ENCODE data around the gene HS6ST3.

Gene HS6ST3

DNA sequence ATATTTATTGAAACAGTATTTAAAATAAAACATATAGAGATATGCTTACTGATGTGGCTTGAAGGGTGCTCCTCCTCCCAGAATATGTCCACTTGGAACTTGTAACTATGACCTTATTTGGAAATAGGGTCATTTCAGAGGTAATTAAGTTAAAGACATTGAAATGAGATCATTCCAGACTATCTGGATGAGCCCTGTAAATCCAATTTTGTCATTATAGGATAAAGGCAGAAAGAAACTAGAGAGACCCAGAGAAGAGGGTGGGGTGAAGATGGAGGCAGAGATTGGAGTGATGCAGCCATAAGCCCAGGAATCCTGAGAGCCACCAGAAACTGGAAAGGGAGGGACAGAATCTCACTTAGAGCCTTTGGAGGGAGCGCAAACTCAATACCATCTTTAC, 661.2 kb downstream of the HS6ST3 start:
- H3K9me3 ChIP-seq: peaks cover 0 to 4% (median 0%) of the 10 kb centered on the region in 3 donors
- no peaks in the 10 kb centered on the region for H3K27me3 ChIP-seq
- no peaks in the 10 kb centered on the region for H3K36me3 ChIP-seq
- no peak overlapping the region for H3K27ac ChIP-seq
- no peaks in the 10 kb centered on the region for H3K4me1 ChIP-seq
- H3K4me3 ChIP-seq: no peak overlapping the region
- intact Hi-C loops (cut with DNase I; ENCODE audit: low total_unique reads): no loop called here
- TF ChIP-seq, protein P1, sequence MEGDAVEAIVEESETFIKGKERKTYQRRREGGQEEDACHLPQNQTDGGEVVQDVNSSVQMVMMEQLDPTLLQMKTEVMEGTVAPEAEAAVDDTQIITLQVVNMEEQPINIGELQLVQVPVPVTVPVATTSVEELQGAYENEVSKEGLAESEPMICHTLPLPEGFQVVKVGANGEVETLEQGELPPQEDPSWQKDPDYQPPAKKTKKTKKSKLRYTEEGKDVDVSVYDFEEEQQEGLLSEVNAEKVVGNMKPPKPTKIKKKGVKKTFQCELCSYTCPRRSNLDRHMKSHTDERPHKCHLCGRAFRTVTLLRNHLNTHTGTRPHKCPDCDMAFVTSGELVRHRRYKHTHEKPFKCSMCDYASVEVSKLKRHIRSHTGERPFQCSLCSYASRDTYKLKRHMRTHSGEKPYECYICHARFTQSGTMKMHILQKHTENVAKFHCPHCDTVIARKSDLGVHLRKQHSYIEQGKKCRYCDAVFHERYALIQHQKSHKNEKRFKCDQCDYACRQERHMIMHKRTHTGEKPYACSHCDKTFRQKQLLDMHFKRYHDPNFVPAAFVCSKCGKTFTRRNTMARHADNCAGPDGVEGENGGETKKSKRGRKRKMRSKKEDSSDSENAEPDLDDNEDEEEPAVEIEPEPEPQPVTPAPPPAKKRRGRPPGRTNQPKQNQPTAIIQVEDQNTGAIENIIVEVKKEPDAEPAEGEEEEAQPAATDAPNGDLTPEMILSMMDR (IDR thresholded peaks at IDR 0.05): no peak
- DNase-seq: no peak

DNA sequence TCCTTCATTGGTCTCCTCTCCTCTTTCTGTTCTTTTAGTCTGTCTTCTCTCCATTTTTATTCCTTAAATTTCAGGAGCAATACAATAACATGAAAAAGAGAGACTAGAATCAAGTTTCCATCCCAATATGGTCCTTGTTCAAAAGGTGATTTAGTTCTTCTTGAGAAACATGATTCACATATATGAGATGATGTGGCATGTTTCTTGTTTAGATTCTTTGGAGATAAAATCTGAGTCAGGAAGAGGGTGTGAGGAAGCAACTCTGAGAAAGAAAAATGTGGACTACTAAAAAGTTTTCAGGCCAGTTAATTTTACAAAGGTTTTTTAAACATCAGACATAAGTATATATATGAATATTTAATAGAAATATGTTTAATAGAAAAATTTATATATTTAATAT, 673.0 kb downstream of the HS6ST3 start:
- TF ChIP-seq, protein P1 (IDR thresholded peaks at IDR 0.05): no peak
- Histone ChIP-seq H3K27me3 (no peaks in the 10 kb centered on the region), H3K4me1 (no peaks in the 10 kb centered on the region), H3K36me3 (no peaks in the 10 kb centered on the region), H3K27ac (no peak overlapping the region), H3K4me3 (no peak overlapping the region), H3K9me3 (no peaks in the 10 kb centered on the region)
- intact Hi-C loops (cut with DNase I; ENCODE audit: low total_unique reads): no loop called here
- no peak for DNase-seq

DNA sequence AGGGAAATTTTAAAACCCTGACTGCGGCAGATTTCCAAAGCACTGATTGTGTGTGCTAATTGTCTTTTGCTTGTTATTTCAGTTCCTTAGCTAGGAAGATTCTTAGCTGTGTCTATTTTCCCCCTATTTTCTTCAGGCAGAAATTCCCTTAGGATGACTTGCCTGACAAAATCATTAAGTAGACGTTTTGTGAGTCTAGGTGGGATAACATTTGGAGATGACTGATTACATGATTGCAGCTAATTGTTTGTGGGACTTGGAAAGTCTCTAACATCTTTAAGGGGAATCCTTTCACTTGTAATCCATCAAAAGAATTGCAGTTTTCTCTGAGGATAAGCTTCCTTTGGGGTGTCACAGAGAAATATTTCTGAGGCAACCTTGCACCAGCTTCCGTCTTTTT, 676.4 kb downstream of the HS6ST3 start:
- DNase-seq: no peak
- TF ChIP-seq, protein P1 (IDR thresholded peaks at IDR 0.05): no peak
- intact Hi-C loops (cut with DNase I; ENCODE audit: low total_unique reads): no loop called here
- H3K4me1 ChIP-seq: no peaks in the 10 kb centered on the region
- no peaks in the 10 kb centered on the region for H3K36me3 ChIP-seq
- H3K9me3 ChIP-seq: no peaks in the 10 kb centered on the region
- H3K27ac ChIP-seq: no peak overlapping the region
- H3K27me3 ChIP-seq: no peaks in the 10 kb centered on the region
- H3K4me3 ChIP-seq: no peak overlapping the region

DNA sequence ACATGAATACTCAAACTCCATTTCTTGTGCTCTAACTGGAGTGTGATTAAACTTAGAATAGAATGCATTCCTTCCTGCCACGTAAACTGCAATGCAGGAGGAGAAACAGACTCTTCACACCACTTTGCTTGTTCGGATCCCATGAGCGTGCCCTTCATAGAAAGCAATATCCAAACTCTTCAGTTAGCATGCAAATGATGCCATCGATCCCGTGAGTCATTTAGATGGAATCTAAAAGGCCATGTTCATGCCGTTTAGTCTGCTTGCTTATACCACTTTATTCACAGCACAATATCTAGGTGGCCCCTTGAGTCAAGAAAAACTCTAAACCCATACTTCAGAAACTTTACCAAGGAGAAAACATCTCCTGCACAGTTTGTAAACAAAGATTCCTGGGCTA, 678.6 kb downstream of the HS6ST3 start:
- Histone ChIP-seq H3K27ac (no peak overlapping the region), H3K9me3 (no peaks in the 10 kb centered on the region), H3K4me1 (no peaks in the 10 kb centered on the region), H3K27me3 (no peaks in the 10 kb centered on the region), H3K36me3 (no peaks in the 10 kb centered on the region), H3K4me3 (no peak overlapping the region)
- no peak for DNase-seq
- intact Hi-C loops (cut with DNase I; ENCODE audit: low total_unique reads): no loop called here
- TF ChIP-seq, protein P1 (IDR thresholded peaks at IDR 0.05): no peak

DNA sequence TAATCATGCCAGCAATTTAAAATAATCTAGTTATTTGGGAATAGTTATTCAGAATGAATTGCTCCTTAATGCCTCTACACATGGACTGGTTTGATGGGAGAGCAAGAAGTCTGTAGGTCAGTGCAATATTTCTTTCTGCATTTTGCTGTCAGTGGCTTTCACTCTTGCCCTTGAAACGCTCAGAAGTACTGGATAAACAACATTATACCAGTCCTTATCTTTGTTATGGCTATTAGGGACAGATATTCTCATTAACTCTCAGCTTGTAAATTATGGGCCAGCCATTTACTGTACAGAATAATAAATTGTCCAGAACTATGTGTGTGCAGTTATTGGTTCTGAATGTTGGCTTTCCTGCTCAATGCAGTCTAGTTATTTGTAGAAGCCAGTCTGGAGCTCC, 680.0 kb downstream of the HS6ST3 start:
- Histone ChIP-seq H3K4me3 (no peak overlapping the region), H3K27me3 (no peaks in the 10 kb centered on the region), H3K9me3 (no peaks in the 10 kb centered on the region), H3K4me1 (no peaks in the 10 kb centered on the region), H3K27ac (no peak overlapping the region), H3K36me3 (no peaks in the 10 kb centered on the region)
- DNase-seq: no peak
- TF ChIP-seq, protein P1 (IDR thresholded peaks at IDR 0.05): no peak
- intact Hi-C loops (cut with DNase I; ENCODE audit: low total_unique reads): no loop called here

Data from tibial artery (tissue), 4 donors.